HG03342 (cell line): Measurements from ENCODE around the gene CCDC112.
A peak's percentile ranks its signal among the peaks of the same experiment; 100 is the strongest.

Experiments
- ATAC-seq: cut with Tn5 transposase; IDR thresholded peaks from one replicate; pipeline ENCODE4 v1.9.1; 2021; ENCODE audit warnings: mild to moderate bottlenecking, moderate library complexity; ENCODE audit not compliant: unreplicated experiment

CCDC112 gene

DNA sequence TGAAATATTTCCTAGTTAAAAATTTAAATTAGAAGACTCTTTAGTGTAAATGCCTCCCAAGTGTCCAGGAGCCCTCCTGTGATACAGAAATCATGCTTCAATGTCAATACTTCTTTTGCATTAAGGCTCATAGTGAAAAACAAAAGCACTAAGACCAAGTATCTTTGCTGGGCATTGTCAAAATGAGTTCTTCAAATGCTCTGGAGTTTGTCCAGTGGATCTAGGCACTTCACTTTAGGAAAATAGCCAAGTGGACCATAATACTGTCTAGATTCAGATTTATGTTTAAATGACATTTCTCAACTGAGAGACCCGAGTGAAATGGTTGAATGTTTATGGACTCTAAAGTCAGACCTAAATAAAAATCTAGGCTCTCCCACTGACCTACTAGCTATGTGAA is 21.3 kb upstream of the CCDC112 start:
- no peak for ATAC-seq

GRCh38 chr5:115317320-115317719 is 20.9 kb upstream of the CCDC112 start:
- ATAC-seq, result no peak

DNA sequence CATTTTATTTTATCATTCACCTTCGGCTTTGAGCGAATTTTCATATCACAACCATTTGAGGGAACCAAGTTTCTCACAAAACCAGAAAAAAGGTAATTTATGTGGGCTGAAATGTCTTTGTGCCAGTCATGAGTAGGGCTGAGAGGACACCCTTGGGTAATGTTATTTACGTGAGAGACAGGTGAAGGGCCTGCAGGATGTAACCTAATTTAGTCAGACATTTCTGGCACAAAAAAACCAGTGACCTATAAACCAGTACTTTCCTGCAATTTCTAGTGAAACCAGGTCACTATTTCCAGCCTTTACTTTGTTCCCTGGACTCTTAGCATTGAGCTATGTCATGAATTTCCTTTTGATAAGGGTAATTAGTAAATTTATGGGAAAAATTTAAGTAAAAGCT is 17.2 kb upstream of the CCDC112 start:
- ATAC-seq, result no peak

DNA sequence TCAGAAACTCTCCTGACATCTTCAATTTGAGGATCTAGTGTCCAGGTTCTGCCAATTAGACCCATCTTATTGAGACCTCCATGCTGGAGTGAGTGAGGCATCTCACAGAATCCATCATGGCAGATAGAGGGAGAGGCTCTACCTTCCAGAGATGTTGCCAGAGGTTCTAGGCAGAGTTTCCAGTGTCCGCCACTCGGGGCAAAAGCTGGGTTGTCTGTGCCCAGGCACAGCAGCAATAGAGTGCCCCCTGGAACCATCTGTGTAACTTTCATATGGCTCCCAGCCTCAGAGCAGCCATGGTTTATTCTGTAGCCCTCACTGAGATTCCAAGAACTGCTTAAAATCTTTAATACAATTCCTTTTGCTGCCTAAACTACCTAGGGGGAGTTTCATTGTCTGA is 16.6 kb upstream of the CCDC112 start:
- ATAC-seq, result no peak

DNA sequence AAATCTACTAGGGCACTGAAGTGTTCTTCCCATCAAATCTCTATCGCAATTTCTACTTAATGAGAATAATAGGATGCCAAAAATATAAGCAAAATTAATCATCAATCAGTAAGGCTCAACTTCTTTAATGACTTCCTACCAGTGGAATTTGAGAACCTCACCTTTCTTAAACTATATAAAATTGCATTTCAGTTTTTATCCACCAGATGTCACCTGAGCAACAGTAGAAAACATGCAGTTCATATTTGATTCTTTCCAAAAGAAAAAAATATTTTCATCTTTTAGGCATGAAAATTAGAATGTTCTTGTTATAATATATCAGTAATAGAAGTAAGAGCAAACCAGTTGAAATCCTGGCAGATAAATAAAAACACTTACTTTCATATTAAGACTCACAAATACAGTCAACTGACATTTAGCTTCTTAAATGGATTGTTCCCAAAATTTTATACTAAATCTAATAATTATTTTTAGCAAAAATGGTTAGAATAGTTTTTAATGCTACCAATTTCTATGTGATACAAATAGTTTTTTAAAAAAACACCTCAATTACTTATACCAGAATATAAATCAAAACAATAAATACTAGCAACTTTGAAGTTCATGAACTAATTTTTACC is 13.4 kb upstream of the CCDC112 start:
- ATAC-seq, result no peak

GRCh38 chr5:115308815-115309214 is 12.4 kb upstream of the CCDC112 start:
- no peak for ATAC-seq

GRCh38 chr5:115306011-115306536 is 9.6 kb upstream of the CCDC112 start:
- ATAC-seq, result peak; percentile 65

DNA sequence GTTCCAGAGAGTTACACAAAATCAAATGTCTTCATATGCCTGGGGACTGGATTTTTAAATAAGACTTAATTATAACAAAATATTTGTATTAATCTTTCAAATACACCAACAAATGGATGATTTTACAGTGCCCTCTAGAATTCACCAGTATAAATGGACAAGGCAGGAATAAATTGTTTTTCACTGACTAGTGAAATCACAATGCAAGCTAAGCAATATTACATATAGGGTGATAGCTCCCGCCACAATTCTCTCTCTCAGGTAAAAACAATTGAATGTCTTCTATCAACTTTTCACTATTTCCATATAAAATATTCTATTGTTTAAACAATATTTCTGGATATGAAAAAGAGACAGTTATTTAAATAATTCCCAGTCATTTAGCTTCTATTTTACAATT is 8.0 kb upstream of the CCDC112 start:
- no peak for ATAC-seq

DNA sequence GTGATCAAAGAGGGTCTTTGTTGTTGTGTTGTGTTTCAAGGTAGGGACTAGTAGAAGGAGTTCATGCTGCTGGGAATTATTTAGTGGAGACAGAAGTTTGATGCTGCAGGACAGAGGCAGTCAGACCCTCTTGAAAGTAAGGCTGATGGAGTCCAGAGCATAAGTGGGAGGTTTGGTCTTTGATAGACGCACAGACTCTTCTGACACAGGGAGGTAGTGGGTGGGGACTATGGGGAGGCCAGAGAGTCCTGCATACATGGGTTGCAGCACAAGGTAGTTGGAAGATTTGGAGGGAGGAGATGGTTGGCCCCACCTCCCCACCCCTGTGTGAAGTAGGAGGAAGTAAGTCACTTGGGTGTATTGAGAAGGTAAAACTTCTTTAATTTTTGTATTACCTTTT is 2.4 kb upstream of the CCDC112 start:
- no peak for ATAC-seq

DNA sequence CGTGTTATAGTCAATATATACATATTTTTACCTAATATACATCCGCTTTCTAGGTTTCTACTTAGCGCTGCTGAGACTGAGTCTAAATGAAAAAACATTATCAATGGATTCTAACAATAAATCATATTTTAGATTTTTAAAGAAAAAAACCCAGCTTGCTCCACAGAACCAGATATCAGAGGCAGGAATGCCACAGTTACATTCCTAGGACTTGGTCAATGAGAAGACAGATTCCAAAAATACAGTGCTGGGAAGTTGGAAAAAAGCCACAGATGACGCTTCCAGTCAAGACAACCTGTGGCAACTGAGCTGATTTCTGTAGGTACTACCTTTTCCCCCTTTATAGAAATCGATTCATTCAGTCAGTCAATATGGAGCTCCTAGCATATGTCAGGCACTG is 577 bp upstream of the CCDC112 start:
- ATAC-seq, result no peak

GRCh38 chr5:115295777-115296123 is 704 bp downstream of the CCDC112 start:
- ATAC-seq, result no peak

DNA sequence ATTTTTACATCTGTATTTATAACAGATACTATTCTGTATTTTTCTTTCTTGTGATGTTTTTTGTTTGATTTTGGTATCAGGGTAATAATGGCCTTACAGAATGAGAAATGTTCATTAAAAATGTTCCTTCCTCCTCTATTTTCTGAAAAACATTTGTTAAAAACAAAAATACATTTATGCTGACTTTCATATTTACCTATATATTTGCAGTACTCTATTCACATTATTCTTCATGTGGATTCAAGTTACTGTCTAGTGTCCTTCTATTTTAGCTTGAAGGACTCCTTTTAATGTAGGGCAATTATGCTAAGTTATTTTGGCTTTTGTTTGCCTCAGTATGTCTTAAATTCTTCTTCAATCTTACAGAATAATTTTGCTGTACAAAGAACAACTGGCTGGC is 5.1 kb downstream of the CCDC112 start:
- no peak for ATAC-seq

DNA sequence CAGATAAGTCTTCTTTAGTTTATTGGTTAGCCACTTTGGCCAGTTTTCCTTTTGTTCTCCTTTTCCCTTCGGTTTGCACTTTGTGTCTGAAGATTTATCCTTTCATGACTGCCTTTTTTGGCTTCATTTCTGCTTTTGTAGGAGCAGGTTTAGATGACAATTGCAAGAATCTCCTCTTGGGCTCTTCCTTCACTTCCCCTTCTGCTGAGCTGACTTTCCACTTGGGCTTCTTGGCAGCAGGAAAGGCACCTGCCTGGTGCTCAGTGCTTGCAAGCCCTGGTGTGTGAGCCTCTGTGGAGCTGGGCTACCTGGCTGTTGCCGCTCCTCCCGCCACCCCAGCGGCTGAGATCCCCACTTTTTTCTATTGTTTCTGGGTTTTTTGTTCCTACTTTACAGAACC is 7.3 kb downstream of the CCDC112 start:
- no peak for ATAC-seq

DNA sequence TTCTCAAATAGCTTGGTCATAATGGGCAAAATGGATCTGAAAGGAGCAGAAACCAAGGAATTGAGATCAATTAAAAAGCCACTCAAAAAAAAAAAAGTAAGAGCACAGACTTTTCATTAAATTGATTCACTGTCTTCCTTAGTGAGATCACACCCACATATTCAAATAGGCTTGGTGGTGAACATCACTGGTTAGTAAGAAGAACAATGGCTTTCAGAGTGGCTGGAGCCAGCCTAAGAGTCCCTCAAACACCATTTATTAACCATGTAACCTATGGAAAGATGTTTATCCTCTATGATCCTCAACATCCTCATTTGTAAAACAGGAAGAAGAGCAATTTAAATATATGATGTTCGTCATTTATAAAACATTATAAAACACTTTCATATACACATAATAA is 12.4 kb downstream of the CCDC112 start:
- ATAC-seq, result no peak

DNA sequence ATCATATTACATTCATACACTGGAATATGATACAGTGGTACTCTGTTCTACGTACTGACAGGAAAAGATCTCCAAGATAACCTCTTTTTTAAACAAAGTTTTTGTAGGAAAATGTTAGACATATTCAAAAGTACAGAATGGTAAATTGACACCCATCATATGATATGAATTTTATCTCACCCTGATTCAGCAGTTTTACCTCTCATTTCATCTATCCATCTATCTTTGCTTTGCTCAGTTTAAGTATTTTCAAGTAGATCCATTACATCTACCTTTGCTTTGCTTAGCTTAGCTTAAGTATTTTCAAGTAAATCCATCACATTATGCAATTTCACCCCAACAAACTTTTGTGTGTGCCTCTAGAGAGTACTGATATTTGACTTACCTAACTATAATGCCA is 14.3 kb downstream of the CCDC112 start:
- no peak for ATAC-seq

DNA sequence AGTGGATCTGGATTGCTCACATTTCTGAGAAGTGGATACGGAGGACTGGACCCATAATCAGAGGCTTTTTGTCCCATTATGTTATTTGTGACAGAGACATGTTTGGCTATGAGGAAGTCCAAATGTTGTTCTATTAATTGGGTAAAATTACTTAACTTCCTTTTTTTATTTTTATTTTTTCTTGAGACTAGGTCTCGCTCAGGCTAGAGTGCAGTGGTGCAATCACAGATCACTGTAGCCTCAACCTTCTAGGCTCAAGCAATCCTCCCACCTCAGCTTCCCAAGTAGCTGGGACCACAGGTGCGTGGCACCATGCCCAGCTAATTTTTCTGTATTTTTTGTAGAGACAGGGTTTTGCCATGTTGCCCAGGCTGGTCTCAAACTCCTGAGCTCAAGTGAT is 21.9 kb downstream of the CCDC112 start:
- no peak for ATAC-seq

DNA sequence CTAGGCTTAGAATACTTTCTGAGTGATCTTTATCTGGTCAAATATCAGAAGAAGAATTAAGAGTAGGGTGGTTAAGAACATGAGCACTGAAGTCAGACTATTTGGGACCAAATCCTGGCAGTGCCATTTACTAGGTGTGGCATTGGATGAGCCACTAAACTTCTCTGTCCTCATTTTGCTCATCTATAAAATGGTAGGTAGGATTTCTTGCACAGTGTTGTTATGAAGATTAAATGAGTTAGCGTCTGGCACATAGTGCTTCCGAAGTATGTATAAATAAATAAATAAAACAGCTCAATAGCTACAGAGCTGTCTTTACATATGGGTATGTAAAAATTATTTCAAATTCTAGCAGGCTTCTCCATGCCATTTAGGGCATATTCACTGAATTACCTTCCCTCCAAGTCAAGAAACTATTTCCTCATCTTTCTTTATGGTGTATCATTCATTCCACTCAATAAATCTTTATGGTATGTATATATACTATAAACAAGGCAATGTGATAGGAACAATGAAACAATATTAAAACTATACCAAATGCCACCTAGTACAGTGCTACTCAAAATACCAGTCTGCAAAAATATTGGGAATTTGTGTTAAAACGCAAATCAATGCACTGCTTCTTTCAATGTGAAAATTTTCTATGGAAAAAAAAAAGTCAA is 24.0 kb downstream of the CCDC112 start:
- no peak for ATAC-seq

DNA sequence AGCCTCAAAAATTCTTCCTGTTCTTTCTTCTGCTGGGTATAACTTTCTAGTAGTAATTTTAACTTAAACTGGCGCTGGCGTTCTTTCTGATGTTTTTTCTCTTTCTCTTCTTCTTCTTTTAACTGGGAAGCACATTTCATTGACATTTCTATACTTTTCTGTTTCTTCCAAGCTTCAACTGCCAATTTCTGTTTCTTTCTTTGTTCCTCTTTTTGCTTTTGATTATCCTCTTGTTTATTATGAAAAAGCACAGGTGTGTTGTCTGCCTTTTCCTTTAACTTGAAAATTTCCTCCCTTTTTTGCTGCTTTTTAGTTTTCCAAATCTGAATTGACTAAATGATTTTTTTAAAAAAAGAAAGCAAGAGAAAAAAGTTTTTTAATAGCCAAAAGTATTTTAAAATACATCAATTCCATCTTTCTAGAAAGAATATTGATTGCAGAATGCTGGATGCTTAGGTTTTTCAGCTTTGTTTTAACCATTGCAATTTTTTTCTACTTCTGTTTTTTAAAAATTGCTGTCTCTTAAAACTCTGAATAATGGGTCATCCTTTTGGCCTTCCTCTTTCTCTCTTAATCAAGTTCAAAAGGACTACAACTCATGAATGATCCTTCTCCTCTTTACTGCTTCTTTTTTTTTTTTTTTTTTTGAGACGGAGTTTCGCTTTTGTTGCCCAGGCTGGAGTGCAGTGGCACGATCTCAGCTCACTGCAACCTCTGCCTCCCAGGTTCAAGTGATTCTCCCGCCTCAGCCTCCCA is 25.0 kb downstream of the CCDC112 start:
- no peak for ATAC-seq

DNA sequence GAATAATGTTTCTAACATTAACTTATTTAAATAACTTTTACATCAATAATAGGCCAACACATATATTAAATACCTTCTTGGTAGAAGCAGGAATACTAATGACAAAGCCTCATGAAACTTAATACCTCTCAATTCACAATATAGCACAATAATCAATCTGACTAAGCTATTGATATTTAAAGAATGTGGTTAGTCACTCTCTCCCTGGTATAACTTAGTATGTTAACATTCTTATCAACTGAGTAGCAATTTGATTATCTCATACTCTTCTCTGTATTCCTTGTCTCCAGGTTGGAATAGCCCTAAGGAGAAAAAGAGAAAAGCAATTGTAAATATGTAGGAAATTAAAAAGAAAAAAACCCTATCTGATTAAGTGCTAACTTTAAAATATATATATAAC is 28.8 kb downstream of the CCDC112 start:
- no peak for ATAC-seq

GRCh38 chr5:115265220-115265619 is 31.2 kb downstream of the CCDC112 start:
- ATAC-seq, result no peak

DNA sequence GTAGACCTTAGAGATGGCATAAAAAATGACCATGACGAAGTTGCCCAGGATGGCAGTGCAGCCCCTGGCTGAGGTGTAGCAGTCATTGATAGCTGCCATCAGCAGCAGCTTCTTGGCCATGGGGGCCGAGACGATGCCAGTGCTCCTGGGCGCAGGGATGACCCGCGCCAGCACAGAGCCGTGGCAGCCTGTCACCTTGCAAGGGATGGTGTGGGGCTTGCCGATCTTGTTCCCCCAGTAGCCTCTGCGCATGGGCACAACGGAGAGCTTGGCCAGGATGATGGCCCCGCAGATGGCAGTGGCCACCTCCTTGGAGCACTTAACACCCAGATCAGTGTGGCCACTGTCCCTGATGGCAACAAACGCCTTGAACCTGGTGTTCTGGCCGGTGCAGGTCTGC is 31.7 kb downstream of the CCDC112 start:
- ATAC-seq, result no peak

DNA sequence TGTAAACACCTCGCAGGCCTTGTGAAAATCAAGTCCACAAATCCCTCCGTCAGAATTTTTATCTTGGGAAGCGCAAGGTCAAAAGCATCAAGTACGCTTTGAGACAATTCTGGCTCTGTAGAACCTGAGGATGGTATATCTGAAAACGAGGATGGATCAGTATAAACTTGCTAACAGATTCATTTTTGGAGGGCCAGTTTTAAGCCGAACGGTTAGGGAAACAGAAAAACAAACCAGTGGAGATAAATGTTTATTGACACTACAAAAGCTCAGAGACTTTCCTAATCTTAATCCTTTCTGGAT is 33.4 kb downstream of the CCDC112 start:
- no peak for ATAC-seq
